ENCODE measurements around the gene ARHGAP42. TPM values are rescaled to one million over a fixed set of nuclear protein-coding genes. Genes with fewer than 3 reads are reported as not detected.

The ARHGAP42 gene
- total RNA-seq, 1 donor from 2014 or later, result 33.2 TPM

DNA sequence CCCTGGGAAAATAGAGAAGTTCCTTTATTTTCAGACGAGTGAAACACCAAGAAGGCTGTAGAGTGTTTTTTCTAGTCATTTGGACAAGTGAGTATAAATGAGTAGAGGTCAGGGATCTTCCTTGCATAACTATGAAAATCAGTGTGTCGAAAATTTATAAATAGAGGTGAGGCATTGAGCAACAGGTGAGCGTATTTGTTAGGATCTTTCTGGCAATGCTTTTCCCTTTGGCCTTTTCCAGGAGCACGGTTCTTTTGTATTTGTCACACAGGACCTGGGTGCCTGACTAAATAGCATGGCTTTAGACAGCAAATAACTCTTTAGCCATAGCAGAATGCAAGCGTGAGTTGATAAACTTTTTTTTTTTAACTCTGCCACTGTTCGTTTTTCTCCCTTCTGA, 19.6 kb upstream of the ARHGAP42 start:
- Histone ChIP-seq H3K36me3 (ENCODE audit: insufficient read depth, low read length) (no peaks in the 10 kb centered on the region), H2AFZ (ENCODE audit: low read depth, low read length) (no peak overlapping the region), H3K9ac (ENCODE audit: low read length) (no peak overlapping the region), H3K9me3 (ENCODE audit: insufficient read depth, low read depth, low read length) (no peaks in the 10 kb centered on the region), H3K27ac (ENCODE audit: low read depth, low read length) (no peak overlapping the region), H3K4me1 (ENCODE audit: insufficient read depth, low read length) (no peaks in the 10 kb centered on the region), H3K4me3 (ENCODE audit: insufficient read depth, low read depth, low read length) (no peak overlapping the region), H3K4me2 (ENCODE audit: low read length) (no peak overlapping the region), H3K27me3 (ENCODE audit: insufficient read depth, low read length) (no peaks in the 10 kb centered on the region), H4K20me1 (ENCODE audit: insufficient read depth, low read length) (no peaks in the 10 kb centered on the region), H3K79me2 (ENCODE audit: insufficient read depth, low read length) (no peaks in the 10 kb centered on the region)
- FAIRE-seq, result no peak
- no peaks in the 10 kb centered on the region for H3K36me3 Mint-ChIP-seq (ENCODE audit: low read depth, unreplicated experiment)
- H3K27me3 Mint-ChIP-seq (ENCODE audit: low read depth, unreplicated experiment), result peaks cover 2% of the 10 kb centered on the region
- H3K9me3 Mint-ChIP-seq (ENCODE audit: unreplicated experiment), result no peaks in the 10 kb centered on the region
- peaks cover 3% of the 10 kb centered on the region for H3K4me1 Mint-ChIP-seq (ENCODE audit: low read depth, unreplicated experiment)
- H3K4me3 Mint-ChIP-seq (ENCODE audit: unreplicated experiment), result no peak overlapping the region
- no peak overlapping the region for H3K27ac Mint-ChIP-seq (ENCODE audit: unreplicated experiment)
- TF ChIP-seq EZH2 (IDR thresholded peaks at IDR 0.05; ENCODE audit: insufficient read depth, low read length), result no peak
- TF ChIP-seq, protein P1, sequence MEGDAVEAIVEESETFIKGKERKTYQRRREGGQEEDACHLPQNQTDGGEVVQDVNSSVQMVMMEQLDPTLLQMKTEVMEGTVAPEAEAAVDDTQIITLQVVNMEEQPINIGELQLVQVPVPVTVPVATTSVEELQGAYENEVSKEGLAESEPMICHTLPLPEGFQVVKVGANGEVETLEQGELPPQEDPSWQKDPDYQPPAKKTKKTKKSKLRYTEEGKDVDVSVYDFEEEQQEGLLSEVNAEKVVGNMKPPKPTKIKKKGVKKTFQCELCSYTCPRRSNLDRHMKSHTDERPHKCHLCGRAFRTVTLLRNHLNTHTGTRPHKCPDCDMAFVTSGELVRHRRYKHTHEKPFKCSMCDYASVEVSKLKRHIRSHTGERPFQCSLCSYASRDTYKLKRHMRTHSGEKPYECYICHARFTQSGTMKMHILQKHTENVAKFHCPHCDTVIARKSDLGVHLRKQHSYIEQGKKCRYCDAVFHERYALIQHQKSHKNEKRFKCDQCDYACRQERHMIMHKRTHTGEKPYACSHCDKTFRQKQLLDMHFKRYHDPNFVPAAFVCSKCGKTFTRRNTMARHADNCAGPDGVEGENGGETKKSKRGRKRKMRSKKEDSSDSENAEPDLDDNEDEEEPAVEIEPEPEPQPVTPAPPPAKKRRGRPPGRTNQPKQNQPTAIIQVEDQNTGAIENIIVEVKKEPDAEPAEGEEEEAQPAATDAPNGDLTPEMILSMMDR (IDR thresholded peaks at IDR 0.05; ENCODE audit: insufficient read depth, low read depth, low read length), result no peak
- no peak for DNase-seq (ENCODE audit: low read depth)

DNA sequence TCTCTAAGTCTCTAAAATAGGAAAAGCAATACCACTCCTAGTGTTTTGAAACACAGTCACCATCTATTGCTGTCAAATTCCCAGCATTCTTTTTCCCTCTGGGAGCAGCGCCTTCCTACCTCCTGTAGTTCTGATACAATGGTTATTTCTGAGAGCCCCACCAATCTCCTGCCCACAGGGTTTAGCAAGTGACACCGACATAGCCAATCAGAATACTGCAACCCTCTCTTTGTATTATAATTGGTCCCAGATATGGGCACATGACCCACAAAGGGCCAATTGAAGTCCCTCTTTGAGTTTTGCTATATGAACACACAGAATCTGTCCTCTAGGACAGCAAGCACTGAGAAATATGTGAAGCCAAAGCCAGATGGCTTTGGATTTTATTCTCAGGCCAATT, 16.9 kb upstream of the ARHGAP42 start:
- no peaks in the 10 kb centered on the region for H4K20me1 ChIP-seq (ENCODE audit: insufficient read depth, low read length)
- no peak overlapping the region for H3K4me3 ChIP-seq (ENCODE audit: insufficient read depth, low read depth, low read length)
- H3K4me1 Mint-ChIP-seq (ENCODE audit: low read depth, unreplicated experiment), result peaks cover 3% of the 10 kb centered on the region

DNA sequence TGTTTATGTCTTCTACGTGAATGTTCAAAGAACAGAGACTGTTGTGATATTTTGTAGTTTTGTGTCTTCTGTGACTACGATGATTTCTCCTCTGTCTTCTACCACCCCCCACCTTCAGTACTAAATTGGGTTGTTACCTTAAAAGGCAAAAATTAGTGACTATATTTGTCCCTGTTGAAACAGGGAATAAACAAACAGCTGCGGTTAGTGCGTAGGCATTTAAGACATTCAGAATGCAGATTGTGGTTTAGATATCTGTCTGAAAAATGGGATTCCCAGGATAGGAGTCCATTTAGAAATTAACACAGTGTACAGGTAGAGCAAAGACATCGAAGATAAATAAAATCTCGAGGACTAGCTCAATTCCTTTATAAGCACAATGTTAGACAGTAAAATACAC, 15.6 kb upstream of the ARHGAP42 start:
- no peak overlapping the region for H3K27ac ChIP-seq (ENCODE audit: low read depth, low read length)
- no peaks in the 10 kb centered on the region for H3K27me3 ChIP-seq (ENCODE audit: insufficient read depth, low read length)
- H3K4me1 Mint-ChIP-seq (ENCODE audit: low read depth, unreplicated experiment), result peaks cover 3% of the 10 kb centered on the region
- no peak overlapping the region for H3K4me2 ChIP-seq (ENCODE audit: low read length)
- no peak overlapping the region for H2AFZ ChIP-seq (ENCODE audit: low read depth, low read length)
- TF ChIP-seq EZH2 (IDR thresholded peaks at IDR 0.05; ENCODE audit: insufficient read depth, low read length), result no peak
- TF ChIP-seq, protein P1 (IDR thresholded peaks at IDR 0.05; ENCODE audit: insufficient read depth, low read depth, low read length), result no peak
- H3K9ac ChIP-seq (ENCODE audit: low read length), result no peak overlapping the region
- no peak overlapping the region for H3K4me3 Mint-ChIP-seq (ENCODE audit: unreplicated experiment)
- no peaks in the 10 kb centered on the region for H3K36me3 Mint-ChIP-seq (ENCODE audit: low read depth, unreplicated experiment)
- H3K4me1 ChIP-seq (ENCODE audit: insufficient read depth, low read length), result no peaks in the 10 kb centered on the region
- DNase-seq (ENCODE audit: low read depth) (peak; percentile 53), FAIRE-seq (no peak)
- H4K20me1 ChIP-seq (ENCODE audit: insufficient read depth, low read length), result no peaks in the 10 kb centered on the region
- H3K36me3 ChIP-seq (ENCODE audit: insufficient read depth, low read length), result no peaks in the 10 kb centered on the region
- no peaks in the 10 kb centered on the region for H3K9me3 ChIP-seq (ENCODE audit: insufficient read depth, low read depth, low read length)
- peaks cover under 1% of the 10 kb centered on the region for H3K27me3 Mint-ChIP-seq (ENCODE audit: low read depth, unreplicated experiment)
- no peaks in the 10 kb centered on the region for H3K9me3 Mint-ChIP-seq (ENCODE audit: unreplicated experiment)
- H3K27ac Mint-ChIP-seq (ENCODE audit: unreplicated experiment), result no peak overlapping the region
- H3K79me2 ChIP-seq (ENCODE audit: insufficient read depth, low read length), result no peaks in the 10 kb centered on the region
- H3K4me3 ChIP-seq (ENCODE audit: insufficient read depth, low read depth, low read length), result no peak overlapping the region

More for the DNA sequence above, 16.9 kb upstream of the ARHGAP42 start:
- H3K79me2 ChIP-seq (ENCODE audit: insufficient read depth, low read length), result no peaks in the 10 kb centered on the region
- no peak for FAIRE-seq
- Mint-ChIP-seq H3K36me3 (ENCODE audit: low read depth, unreplicated experiment) (no peaks in the 10 kb centered on the region), H3K4me3 (ENCODE audit: unreplicated experiment) (no peak overlapping the region), H3K27ac (ENCODE audit: unreplicated experiment) (no peak overlapping the region), H3K27me3 (ENCODE audit: low read depth, unreplicated experiment) (peaks cover 2% of the 10 kb centered on the region), H3K9me3 (ENCODE audit: unreplicated experiment) (no peaks in the 10 kb centered on the region)
- H2AFZ ChIP-seq (ENCODE audit: low read depth, low read length), result no peak overlapping the region
- H3K27ac ChIP-seq (ENCODE audit: low read depth, low read length), result no peak overlapping the region
- TF ChIP-seq, protein P1 (IDR thresholded peaks at IDR 0.05; ENCODE audit: insufficient read depth, low read depth, low read length), result no peak
- no peak for TF ChIP-seq EZH2 (IDR thresholded peaks at IDR 0.05; ENCODE audit: insufficient read depth, low read length)
- no peak for DNase-seq (ENCODE audit: low read depth)
- H3K9me3 ChIP-seq (ENCODE audit: insufficient read depth, low read depth, low read length), result no peaks in the 10 kb centered on the region
- H3K27me3 ChIP-seq (ENCODE audit: insufficient read depth, low read length), result no peaks in the 10 kb centered on the region
- H3K4me2 ChIP-seq (ENCODE audit: low read length), result no peak overlapping the region
- H3K36me3 ChIP-seq (ENCODE audit: insufficient read depth, low read length), result no peaks in the 10 kb centered on the region
- no peak overlapping the region for H3K9ac ChIP-seq (ENCODE audit: low read length)
- no peaks in the 10 kb centered on the region for H3K4me1 ChIP-seq (ENCODE audit: insufficient read depth, low read length)
